Measurements from ENCODE around the gene QSOX2.

DNA sequence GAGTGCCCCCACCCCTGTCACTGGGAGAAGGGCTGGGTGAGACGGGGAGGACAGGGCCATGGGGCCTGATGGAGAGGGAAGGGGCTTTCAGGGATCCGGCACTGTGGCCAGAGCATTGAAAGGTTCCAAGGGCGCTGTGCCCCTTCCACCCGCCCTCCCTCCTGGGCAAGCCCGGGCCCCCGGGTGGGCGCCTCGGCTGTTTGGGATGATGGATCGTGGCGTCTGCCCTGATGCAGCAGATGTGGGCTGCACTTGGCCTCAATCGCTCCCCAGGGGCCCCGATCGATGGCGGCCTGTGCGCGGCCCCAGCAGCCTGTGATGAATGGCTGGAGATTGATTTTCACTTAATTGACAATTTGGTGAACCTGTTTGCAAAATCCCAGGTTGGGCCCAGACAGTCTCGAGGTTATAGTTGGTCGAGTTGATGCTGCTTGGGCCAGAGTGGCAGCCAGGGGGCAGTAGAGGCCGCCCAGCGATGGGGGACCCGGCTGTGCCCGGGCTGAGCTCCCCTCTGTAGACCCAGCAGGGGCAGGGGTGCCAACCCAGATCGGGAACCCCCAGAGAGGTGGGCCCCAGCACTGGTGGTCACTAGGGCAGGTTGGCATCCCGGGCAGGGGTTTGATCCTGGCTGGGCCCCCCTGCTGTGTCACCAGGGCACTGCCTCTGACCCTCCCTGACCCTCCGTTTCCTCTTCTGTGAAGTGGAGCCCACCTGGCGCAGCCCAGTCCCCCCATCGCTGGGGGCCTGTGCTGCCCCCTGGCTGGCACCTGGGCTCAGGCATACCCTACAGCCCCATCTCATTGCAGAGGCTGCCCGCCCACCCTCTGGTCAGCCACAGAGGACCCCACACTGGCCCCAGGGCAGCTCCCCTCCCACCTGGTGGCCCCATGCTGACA lies 75.4 kb downstream of the QSOX2 start:
- TF ChIP-seq, protein P1, sequence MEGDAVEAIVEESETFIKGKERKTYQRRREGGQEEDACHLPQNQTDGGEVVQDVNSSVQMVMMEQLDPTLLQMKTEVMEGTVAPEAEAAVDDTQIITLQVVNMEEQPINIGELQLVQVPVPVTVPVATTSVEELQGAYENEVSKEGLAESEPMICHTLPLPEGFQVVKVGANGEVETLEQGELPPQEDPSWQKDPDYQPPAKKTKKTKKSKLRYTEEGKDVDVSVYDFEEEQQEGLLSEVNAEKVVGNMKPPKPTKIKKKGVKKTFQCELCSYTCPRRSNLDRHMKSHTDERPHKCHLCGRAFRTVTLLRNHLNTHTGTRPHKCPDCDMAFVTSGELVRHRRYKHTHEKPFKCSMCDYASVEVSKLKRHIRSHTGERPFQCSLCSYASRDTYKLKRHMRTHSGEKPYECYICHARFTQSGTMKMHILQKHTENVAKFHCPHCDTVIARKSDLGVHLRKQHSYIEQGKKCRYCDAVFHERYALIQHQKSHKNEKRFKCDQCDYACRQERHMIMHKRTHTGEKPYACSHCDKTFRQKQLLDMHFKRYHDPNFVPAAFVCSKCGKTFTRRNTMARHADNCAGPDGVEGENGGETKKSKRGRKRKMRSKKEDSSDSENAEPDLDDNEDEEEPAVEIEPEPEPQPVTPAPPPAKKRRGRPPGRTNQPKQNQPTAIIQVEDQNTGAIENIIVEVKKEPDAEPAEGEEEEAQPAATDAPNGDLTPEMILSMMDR (conservative IDR thresholded peaks at IDR 0.05), result peak; percentile 84
- no peak for TF ChIP-seq EZH2 (IDR thresholded peaks at IDR 0.05; ENCODE audit: low read depth)
